Measurements from ENCODE around the gene ANXA3.
"Not testable (repeated sequence)": the region's sequence is repeated elsewhere in the genome, so short reads cannot be mapped to it uniquely, and the experiment has no call there.

The ANXA3 gene

DNA sequence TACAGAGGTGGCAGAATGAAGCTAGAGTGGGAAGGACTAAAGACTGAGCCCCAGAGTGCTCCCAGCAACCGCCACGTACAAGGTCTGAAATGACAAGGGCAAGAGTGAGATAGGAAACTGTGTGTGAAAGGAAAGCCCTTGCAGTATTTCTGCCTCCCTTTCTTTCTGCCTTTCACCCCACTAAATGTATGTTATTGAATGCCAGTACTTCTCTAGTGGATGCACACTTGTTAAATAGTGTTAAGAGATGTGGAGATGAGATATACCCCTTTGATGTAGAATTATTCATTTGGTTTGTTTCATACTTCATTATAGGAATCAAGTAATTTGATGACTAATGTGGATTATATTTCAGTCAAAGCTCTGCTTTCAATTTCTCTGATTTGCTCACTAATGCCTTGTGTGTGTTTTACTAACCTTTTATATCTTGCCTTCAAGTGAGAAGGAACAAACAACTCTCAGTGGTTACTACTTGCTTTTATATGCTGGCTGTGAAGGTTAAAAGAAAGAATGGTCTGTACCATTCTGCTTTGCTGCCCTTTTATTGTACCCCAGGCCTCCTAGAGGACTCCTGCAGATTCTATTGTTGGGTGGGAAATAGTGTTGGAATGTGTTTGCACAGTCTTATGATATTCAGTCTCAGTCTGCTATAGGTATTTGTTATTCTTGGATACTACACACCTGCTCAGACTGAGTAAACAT lies 8.0 kb upstream of the ANXA3 start:
- DNase-seq (ENCODE audit: low spot score) = no peak

DNA sequence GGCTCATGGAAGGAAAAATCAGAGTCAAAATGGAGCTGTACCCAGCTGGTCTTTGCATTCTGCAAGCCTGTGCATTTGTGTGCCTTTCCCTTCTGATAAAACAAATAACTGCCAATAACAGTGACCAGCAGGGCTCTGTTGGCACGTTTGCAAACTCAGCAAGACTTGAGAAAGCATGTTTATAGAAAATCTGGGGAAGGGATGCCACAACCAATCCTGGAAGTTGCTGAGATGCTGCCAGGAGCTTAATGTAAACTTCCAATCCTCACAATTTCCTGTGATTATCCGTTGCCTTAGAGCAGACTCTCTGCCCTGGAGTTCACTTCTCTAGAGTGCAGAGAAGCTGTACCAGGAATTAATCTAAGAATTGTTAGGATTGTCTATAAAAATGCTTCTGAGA lies 6.9 kb upstream of the ANXA3 start:
- no peak for DNase-seq (ENCODE audit: low spot score)

DNA sequence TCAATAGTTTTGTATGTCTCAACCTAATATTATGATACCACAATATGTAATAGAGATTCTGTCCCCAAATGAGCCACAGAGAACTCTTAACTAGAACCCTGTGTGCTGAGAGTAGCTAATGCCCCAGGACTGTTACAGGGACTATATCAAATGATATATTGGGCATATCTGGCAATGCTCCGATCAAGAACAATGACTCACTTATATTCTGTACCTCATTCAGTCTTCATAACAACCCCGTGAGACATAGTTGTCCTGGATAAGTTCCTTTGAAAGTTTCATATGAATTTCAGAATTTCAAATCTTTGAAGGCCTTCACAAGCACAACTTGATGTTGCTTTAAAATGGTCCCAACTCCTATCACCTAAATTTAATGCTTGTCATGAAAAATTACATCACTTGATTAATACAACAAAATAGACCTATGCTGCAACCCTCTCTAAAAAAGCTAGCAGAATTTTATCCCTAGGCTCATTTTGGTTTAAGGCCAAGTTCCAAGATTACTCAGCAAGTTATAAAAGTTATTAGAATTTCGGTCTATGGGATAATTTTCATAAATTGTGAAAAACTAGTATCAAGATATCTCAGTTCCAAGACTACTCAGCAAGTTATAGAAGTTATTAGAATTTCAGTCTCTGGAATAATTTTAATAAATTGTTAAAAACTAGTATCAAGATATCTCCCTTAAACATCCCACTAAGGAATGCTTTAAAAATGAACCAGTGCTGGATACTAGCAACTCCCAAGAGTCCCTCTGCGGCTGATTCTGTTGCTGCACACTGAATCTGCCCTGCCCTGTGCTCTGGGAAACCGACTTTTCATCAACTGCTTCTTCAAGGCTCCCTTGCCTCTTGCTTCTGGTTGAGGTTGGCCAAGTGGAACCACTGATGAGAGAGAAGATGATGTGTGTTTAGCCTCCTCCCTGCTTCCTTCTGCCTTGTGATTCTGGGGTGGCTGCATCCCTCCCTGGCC lies 6.0 kb upstream of the ANXA3 start:
- DNase-seq (ENCODE audit: low spot score) = no peak

GRCh38 chr4:78547899-78548298 lies 3.7 kb upstream of the ANXA3 start:
- not testable (repeated sequence) for DNase-seq (ENCODE audit: low spot score)

DNA sequence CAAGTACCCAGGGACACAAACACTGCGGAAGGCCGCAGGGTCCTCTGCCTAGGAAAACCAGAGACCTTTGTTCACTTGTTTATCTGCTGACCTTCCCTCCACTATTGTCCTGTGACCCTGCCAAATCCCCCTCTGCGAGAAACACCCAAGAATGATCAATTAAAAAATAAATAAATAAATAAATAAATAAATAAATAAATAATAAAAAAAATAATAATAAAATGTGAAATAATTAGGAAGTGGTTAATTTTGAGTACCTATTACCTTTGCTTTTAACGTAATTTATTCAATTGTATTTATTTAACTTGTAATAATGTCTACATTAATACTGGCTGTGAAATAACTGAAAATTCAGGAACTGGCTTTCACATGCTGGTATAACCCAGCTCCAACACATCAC lies 2.7 kb upstream of the ANXA3 start:
- not testable (repeated sequence) for DNase-seq (ENCODE audit: low spot score)

- no peak for DNase-seq (ENCODE audit: low spot score)
Observed at GRCh38 chr4:78552389-78553042, 946 bp downstream of the ANXA3 start.

GRCh38 chr4:78553043-78553396 lies 1.4 kb downstream of the ANXA3 start:
- no peak for DNase-seq (ENCODE audit: low spot score)

DNA sequence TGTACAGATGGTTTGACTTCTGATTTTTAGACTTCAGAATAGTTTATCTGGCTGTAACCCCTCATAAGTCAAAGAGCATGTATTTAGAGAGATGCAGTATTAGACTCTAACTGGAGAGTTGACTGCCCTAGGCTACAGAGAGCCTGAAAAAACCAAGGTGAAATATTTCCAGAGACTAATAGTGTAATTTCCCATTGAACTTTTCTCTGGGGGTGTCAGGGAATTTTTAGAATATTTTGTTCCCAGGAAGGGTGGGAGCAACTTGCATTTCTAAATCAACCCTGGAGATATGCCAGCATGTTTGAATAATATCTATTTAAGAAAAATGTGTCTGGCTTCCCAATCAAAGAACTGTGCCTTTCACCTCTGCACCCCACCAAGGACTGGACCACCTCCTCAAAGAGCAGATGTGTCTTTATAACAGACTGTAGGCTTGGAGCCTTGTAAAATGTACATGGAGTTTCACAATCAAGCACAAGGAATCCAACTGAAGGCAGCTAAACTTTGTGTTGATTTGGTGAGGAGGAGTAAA lies 2.0 kb downstream of the ANXA3 start:
- no peak for DNase-seq (ENCODE audit: low spot score)

GRCh38 chr4:78556665-78557064 lies 5.1 kb downstream of the ANXA3 start:
- no peak for DNase-seq (ENCODE audit: low spot score)

DNA sequence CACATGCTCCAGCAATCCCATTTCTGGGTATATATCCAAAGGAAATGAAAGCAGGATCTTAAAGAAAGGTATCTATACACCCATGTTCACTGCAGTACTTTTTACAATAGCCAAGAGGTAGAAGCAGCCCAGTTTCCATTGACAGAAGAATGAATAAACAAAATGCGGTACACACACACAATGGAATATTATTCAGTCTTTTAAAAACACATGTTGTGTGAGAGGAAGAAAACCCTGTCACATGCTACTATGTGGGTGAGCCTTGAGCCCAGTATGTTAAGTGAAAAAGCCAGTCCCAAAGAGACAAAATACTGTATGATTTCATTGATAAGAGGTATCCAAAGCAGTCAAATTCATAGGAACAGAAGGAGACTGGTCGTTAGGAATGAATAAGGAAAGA lies 6.3 kb downstream of the ANXA3 start:
- DNase-seq (ENCODE audit: low spot score) = no peak

- no peak for DNase-seq (ENCODE audit: low spot score)
Observed at GRCh38 chr4:78558410-78558809, 6.8 kb downstream of the ANXA3 start.

DNA sequence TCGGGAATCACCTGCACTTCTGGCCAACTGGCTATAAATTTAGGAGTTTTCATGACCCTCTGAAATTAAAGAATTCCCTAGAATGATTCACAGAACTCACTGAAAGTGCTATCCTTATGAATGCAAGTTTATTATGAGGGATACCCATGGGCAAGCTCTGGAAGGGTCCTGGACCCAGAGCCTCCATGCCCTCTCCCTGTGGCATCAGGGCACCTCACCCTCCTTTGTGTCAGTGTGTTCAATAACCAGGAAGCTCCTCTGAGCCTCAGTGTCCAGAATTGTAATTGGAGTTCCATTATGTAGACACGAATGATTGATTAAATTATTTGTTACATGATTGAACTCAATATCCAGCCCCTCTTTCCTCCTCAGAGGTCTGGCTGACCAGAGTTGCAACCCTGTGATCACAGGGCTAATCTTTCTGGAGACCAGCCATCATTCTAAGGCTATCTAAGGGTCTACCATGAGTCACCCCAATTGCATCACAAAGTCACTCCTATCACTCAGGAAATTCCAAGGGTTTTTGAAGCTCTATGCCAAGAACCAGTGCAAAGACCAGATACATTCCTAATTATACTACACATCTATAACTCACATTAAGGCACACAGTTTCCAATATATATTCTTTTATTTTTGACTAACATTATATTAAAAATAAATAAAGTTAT lies 8.9 kb downstream of the ANXA3 start:
- no peak for DNase-seq (ENCODE audit: low spot score)

GRCh38 chr4:78561677-78562076 lies 10.1 kb downstream of the ANXA3 start:
- no peak for DNase-seq (ENCODE audit: low spot score)

DNA sequence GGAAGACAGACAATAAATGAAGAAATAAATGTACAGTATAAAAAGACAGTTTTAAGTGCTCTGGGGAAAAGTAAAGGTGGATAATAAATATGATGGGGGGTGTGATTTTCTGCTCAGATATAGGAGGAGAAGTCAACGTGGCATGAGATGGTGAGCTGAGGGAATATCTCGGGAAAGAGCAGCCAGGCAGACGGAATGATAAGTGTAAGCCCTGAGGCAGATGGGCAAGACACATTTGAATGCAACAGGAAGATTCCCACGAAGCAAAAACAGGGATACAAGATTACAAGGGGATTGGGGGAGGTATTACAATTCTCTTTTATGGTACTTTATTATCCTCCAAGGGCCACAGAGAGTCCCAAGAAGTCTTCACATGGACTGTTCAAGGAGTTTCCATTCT lies 11.1 kb downstream of the ANXA3 start:
- no peak for DNase-seq (ENCODE audit: low spot score)

DNA sequence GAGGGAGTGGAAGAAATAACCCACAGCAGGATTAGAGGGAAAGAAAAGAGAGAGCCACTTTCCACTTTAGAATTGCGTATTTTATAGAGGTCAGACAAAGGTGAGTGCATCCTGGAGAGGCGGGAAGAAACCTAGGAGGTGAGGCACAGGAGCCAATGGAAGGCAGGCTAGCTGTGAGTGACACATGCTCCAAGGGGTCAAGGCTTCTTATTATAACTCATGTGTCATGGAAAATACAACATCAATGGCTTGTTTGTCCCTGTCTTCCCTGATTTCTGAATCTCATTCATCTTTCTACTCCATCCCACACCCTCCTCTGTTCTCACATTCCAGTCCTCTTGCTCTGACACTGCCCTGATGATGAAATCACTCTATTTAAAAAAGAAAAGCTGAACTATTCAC lies 14.4 kb downstream of the ANXA3 start:
- DNase-seq (ENCODE audit: low spot score) = no peak

GRCh38 chr4:78566834-78567499 lies 15.4 kb downstream of the ANXA3 start:
- no peak for DNase-seq (ENCODE audit: low spot score)

DNA sequence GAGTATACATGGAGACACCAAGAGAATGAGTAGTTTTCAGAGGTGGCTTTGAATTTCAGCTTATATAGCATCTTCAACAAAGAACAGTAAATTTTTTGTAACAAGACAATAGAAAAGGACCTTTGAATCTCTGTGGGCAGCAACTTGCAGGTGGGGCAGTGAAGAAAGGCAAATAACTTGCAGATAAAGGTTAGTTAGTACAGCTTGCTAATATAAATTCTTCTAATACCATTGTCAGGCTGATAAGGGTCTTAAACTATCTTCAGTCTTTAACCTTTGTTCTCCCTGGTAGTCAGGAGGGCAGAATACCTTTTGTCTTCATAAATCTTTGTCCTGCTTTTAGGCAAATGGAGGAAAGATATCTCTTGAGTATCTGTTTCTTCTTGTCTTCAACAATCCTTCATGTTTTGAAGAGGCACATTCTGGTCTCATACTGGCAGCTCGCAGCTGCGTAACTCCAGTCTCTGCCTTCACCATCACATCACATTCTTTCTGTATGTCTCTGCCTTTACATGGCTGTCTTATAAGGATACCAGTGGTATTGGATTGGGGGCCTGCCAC lies 16.0 kb downstream of the ANXA3 start:
- no peak for DNase-seq (ENCODE audit: low spot score)

DNA sequence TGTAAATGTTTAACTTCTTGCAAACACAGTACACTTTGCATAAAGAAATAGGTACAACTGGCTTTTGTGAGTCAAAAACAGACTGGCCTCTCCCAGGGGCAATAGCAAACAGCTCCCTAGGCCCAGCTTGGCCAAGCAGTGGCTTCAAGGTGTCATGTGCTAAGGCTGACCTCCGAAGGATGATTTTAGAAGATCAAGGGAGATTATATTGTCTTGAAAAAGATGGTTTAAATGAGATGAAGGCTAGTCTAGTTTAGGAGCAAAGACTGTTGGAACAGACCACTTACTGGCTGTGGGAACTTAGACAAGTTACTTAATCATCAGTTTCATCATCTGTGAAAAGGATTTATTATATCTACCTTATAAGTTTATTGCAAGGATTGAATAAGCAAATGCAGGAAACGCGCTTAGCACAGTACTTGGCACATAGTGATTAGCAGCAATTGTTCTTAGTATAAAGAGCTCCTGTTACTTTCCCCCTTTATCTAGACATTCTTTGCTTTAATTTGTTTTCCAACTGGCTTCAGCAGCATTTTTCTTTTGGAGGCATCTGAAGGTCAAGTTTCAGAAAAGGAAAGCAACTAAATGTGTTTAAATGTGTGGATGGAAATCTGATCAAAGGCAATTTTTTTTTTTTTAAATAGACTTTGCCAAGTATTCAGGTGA lies 17.2 kb downstream of the ANXA3 start:
- no peak for DNase-seq (ENCODE audit: low spot score)

- DNase-seq (ENCODE audit: low spot score) = no peak
Observed at GRCh38 chr4:78569306-78569821, 17.8 kb downstream of the ANXA3 start.

DNA sequence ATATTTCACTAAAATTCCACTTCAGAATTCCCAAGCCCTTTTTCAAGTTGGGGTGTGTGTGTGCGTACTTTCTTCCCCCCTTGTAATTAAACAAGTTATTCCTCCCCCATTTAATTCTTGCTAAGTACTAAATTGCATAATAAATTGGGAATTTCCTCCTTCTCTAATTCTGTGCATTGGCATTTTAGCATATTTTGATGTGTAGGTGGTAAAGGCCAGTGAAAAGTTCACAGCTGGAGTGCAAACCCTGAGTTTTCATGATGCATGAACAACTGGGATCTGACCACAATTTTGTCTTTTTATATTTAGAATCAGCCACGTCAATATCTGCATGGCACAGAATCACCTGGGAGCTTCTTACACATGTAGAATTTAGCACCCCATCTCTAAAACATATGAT lies 18.5 kb downstream of the ANXA3 start:
- no peak for DNase-seq (ENCODE audit: low spot score)

Measured in ecto neural progenitor cell (in vitro differentiated cells).